ENCODE measurements around the gene ARHGAP6.

- no peak for TF ChIP-seq POLR2A (IDR thresholded peaks at IDR 0.05)
- no peak for TF ChIP-seq CTCF (IDR thresholded peaks at IDR 0.05)
These were observed 241.8 kb downstream of the ARHGAP6 start for GRCh38 chrX:11423949-11424348.
